Activated CD8-positive, alpha-beta T cell treated with anti-CD3 and anti-CD28 coated beads for 36 hours (primary cell): ENCODE measurements around the gene SYT1. TPM values are rescaled to one million over a fixed set of nuclear protein-coding genes. Genes with fewer than 3 reads are reported as not detected.
"Not testable (repeated sequence)": the region's sequence is repeated elsewhere in the genome, so short reads cannot be mapped to it uniquely, and the experiment has no call there.

Experiments
- ATAC-seq: fragments of 200-7000 bp; cut with Tn5 transposase; one replicate; pipeline ENCODE4 v1.10.0; 2021; ENCODE audit warnings: mild to moderate bottlenecking, moderate library complexity
- CTCF ChIA-PET: fragments of 350-600 bp; sonication (Branson Sonifier 250); formaldehyde crosslinking; loops from one replicate; lab custom pipeline; 2021; ENCODE audit warnings: antibody characterized with exemption; lab: Charles Lee
- POLR2A ChIA-PET: fragments of 350-600 bp; sonication (Branson Sonifier 250); formaldehyde crosslinking; loops from one replicate; lab custom pipeline; 2021; ENCODE audit warnings: antibody characterized with exemption; lab: Charles Lee
- DNase-seq: peaks from one replicate; pipeline ENCODE4 v3.0.0-alpha.2; 2020
- H3K27ac Mint-ChIP-seq: one replicate; pipeline ENCODE4 v1.8.0; 2021; ENCODE audit warnings: mild to moderate bottlenecking, mixed read lengths
- H3K27me3 Mint-ChIP-seq: one replicate; pipeline ENCODE4 v1.8.0; 2021; ENCODE audit warnings: mixed read lengths
- H3K36me3 Mint-ChIP-seq: one replicate; pipeline ENCODE4 v1.8.0; 2021; ENCODE audit warnings: low read depth, mixed read lengths
- H3K4me1 Mint-ChIP-seq: one replicate; pipeline ENCODE4 v1.8.0; 2021; ENCODE audit warnings: low read depth, mixed read lengths
- H3K4me3 Mint-ChIP-seq: one replicate; pipeline ENCODE4 v1.8.0; 2021; ENCODE audit warnings: mild to moderate bottlenecking, moderate library complexity, mixed read lengths
- H3K9me3 Mint-ChIP-seq: one replicate; pipeline ENCODE4 v1.8.0; 2021; ENCODE audit warnings: mixed read lengths
- CTCF ChIP-seq: fragments of 200-600 bp; IDR thresholded peaks from one replicate; pipeline ENCODE4 v1.8.0; 2022; ENCODE audit warnings: antibody characterized with exemption, mild to moderate bottlenecking
- intact Hi-C: fragments of 100-400 bp; cut with micrococcal nuclease; formaldehyde crosslinking; loops from one replicate; pipeline ENCODE4 v1.10.0; 2022
- total RNA-seq, 2 experiments: library from RNA; stranded (reverse); gene quantifications; one replicate each; pipeline ENCODE4 v1.2.3, GENCODE V29; 2021

SYT1 gene
- total RNA-seq, 2 experiments from 2014 or later: not detected

- H3K9me3 Mint-ChIP-seq: no peaks in the 10 kb centered on the region
- no peaks in the 10 kb centered on the region for H3K4me1 Mint-ChIP-seq
- no peaks in the 10 kb centered on the region for H3K27me3 Mint-ChIP-seq
- intact Hi-C loops: no loop called here
- H3K27ac Mint-ChIP-seq: no peak overlapping the region
- H3K36me3 Mint-ChIP-seq: no peaks in the 10 kb centered on the region
- ATAC-seq: no peak
- no peak for DNase-seq
- POLR2A ChIA-PET: no interaction called here
- H3K4me3 Mint-ChIP-seq: no peak overlapping the region
- CTCF ChIA-PET: no interaction called here
- TF ChIP-seq CTCF: no peak
These were observed 557.7 kb downstream of the SYT1 start for GRCh38 chr12:79422060-79422812.

- Mint-ChIP-seq H3K27me3 (no peaks in the 10 kb centered on the region), H3K4me1 (no peaks in the 10 kb centered on the region), H3K4me3 (no peak overlapping the region), H3K36me3 (no peaks in the 10 kb centered on the region), H3K9me3 (no peaks in the 10 kb centered on the region), H3K27ac (no peak overlapping the region)
- no peak for TF ChIP-seq CTCF
- DNase-seq (no peak), ATAC-seq (no peak)
- intact Hi-C loops: no loop called here
- ChIA-PET POLR2A (no interaction called here), CTCF (no interaction called here)
These were observed 559.0 kb downstream of the SYT1 start for GRCh38 chr12:79423560-79423959.

GRCh38 chr12:79424109-79424721 is 559.6 kb downstream of the SYT1 start:
- intact Hi-C loops: no loop called here
- DNase-seq: no peak
- no peaks in the 10 kb centered on the region for H3K36me3 Mint-ChIP-seq
- no peaks in the 10 kb centered on the region for H3K4me1 Mint-ChIP-seq
- H3K27ac Mint-ChIP-seq: no peak overlapping the region
- ChIA-PET CTCF (no interaction called here), POLR2A (no interaction called here)
- H3K27me3 Mint-ChIP-seq: no peaks in the 10 kb centered on the region
- no peak for ATAC-seq
- H3K9me3 Mint-ChIP-seq: no peaks in the 10 kb centered on the region
- no peak overlapping the region for H3K4me3 Mint-ChIP-seq
- TF ChIP-seq CTCF: no peak

- no peak for ATAC-seq
- POLR2A ChIA-PET: no interaction called here
- H3K36me3 Mint-ChIP-seq: no peaks in the 10 kb centered on the region
- no peak for TF ChIP-seq CTCF
- DNase-seq: no peak
- CTCF ChIA-PET: interaction anchor here (2.1 kb wide), 1 partner anchor 10 kb away, joined by 5 read pairs; no protein-coding TSS in a partner anchor
- no peak overlapping the region for H3K27ac Mint-ChIP-seq
- H3K4me1 Mint-ChIP-seq: no peaks in the 10 kb centered on the region
- no peak overlapping the region for H3K4me3 Mint-ChIP-seq
- H3K27me3 Mint-ChIP-seq: no peaks in the 10 kb centered on the region
- intact Hi-C loops: no loop called here
- no peaks in the 10 kb centered on the region for H3K9me3 Mint-ChIP-seq
These were observed 561.5 kb downstream of the SYT1 start for GRCh38 chr12:79426121-79426520.

- H3K36me3 Mint-ChIP-seq, H3K27ac Mint-ChIP-seq, ATAC-seq, H3K4me3 Mint-ChIP-seq, POLR2A ChIA-PET, DNase-seq, H3K27me3 Mint-ChIP-seq, H3K9me3 Mint-ChIP-seq, intact Hi-C loops, H3K4me1 Mint-ChIP-seq: not testable (repeated sequence)
- CTCF ChIA-PET: interaction anchor here (2.1 kb wide), 1 partner anchor 11 kb away, joined by 5 read pairs; no protein-coding TSS in a partner anchor
These were observed 562.2 kb downstream of the SYT1 start for GRCh38 chr12:79426744-79427143.
